ENCODE results near the gene KDM5B. TPM values are rescaled to one million over a fixed set of nuclear protein-coding genes. Genes with fewer than 3 reads are reported as not detected.

KDM5B gene
- total RNA-seq, 2 donors from 2014 or later = 48.2 to 110 TPM

DNA sequence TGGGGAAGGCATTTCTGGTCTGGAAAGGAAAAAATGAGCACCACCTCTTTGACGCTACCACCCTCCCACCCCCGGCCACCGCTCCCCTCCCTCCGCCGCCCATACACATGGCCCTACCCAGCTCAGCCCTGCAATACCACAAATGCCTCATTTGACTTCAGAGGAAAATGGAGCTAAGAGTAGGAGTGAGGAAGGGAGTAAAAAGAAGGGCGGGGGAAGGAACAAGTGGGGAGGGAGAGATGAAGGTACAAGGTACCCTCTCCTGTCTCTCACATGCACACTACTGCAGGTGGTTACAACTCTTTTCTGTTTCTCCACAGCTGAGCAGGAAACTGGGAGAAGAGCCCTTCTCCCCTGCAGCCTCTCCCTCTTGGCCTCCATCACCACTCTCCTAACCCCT, 105.0 kb downstream of the KDM5B start:
- Histone ChIP-seq H3K9me3 (no peaks in the 10 kb centered on the region), H3K27ac (no peak overlapping the region), H3K4me1 (replicated peaks) (no peaks in the 10 kb centered on the region), H3K27me3 (replicated peaks; ENCODE audit: insufficient read depth) (no peaks in the 10 kb centered on the region), H3K4me3 (no peak overlapping the region), H3K36me3 (no peaks in the 10 kb centered on the region)
- TF ChIP-seq POLR2A (IDR thresholded peaks at IDR 0.05) = no peak
- intact Hi-C loops (cut with DNase I) = no loop called here
- DNase-seq (ENCODE audit: low spot score) = no peak
- WGBS = 59% methylated on average over 6 of the region's 6 CpGs

- no peaks in the 10 kb centered on the region for H3K27me3 ChIP-seq (replicated peaks; ENCODE audit: insufficient read depth)
- H3K36me3 ChIP-seq = no peaks in the 10 kb centered on the region
- TF ChIP-seq POLR2AphosphoS5 (IDR thresholded peaks at IDR 0.05) (no peak), CTCF (IDR thresholded peaks at IDR 0.05) (no peak), POLR2A (IDR thresholded peaks at IDR 0.05) (no peak)
- WGBS = 58% methylated on average over 5 of the region's 5 CpGs
- H3K4me1 ChIP-seq (replicated peaks) = no peaks in the 10 kb centered on the region
- H3K9me3 ChIP-seq = no peaks in the 10 kb centered on the region
- no peak for DNase-seq (ENCODE audit: low spot score)
- intact Hi-C loops (cut with DNase I) = no loop called here
- no peak overlapping the region for H3K27ac ChIP-seq
- no peak overlapping the region for H3K4me3 ChIP-seq
Measured at GRCh38 chr1:202702088-202702487, 106.1 kb downstream of the KDM5B start.

DNA sequence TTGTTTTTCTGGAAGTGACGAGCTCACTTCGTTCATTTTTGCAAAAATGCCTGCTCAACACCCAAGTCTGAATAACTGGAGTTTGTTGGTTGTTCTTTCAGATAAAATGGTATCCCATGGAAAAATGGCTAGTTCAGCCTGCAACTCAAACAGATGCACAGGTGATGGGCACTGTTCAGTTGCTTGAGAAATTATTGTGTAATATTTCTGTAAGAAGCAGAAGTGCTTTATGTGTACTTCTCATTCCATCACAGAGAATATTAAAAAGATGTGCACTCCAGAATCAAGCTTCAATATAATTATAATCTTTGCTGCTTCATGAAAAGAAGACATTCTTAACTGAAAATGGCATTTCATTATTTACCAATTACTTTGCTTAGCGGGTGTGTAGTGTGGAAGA, 107.0 kb downstream of the KDM5B start:
- no peak for DNase-seq (ENCODE audit: low spot score)
- Histone ChIP-seq H3K9me3 (no peaks in the 10 kb centered on the region), H3K27ac (no peak overlapping the region), H3K36me3 (no peaks in the 10 kb centered on the region), H3K4me3 (no peak overlapping the region), H3K27me3 (replicated peaks; ENCODE audit: insufficient read depth) (no peaks in the 10 kb centered on the region), H3K4me1 (replicated peaks) (no peaks in the 10 kb centered on the region)
- WGBS = 92% methylated on average over 3 of the region's 3 CpGs
- intact Hi-C loops (cut with DNase I) = no loop called here
- TF ChIP-seq POLR2A (IDR thresholded peaks at IDR 0.05) (no peak), CTCF (IDR thresholded peaks at IDR 0.05) (no peak), POLR2AphosphoS5 (IDR thresholded peaks at IDR 0.05) (no peak)

DNA sequence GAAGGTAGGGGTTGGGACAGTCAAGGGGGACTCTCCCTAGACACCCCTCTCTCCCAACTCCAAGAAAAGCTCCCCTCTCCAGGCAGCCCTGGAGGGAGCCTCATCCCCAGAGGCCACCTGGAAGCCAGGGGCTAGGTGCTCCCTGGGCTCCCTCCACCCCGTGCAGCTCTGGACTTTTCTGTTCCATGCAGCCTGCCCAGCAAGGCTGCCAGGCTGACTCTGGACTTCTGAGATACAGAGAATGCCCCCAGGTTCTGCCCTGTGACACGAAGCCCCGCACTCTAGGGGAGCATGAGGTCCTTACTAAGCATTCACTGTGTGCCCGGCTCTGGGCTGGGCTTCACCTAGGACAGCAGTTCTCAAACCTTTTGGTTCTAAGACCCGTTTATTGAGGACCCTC, 108.2 kb downstream of the KDM5B start:
- H3K4me3 ChIP-seq = no peak overlapping the region
- H3K9me3 ChIP-seq = no peaks in the 10 kb centered on the region
- no peaks in the 10 kb centered on the region for H3K4me1 ChIP-seq (replicated peaks)
- intact Hi-C loops (cut with DNase I) = no loop called here
- no peak for DNase-seq (ENCODE audit: low spot score)
- 71% methylated on average over 5 of the region's 5 CpGs for WGBS
- no peaks in the 10 kb centered on the region for H3K36me3 ChIP-seq
- TF ChIP-seq POLR2AphosphoS5 (IDR thresholded peaks at IDR 0.05) = no peak
- TF ChIP-seq CTCF (IDR thresholded peaks at IDR 0.05) = no peak
- no peak for TF ChIP-seq POLR2A (IDR thresholded peaks at IDR 0.05)
- H3K27ac ChIP-seq = no peak overlapping the region
- H3K27me3 ChIP-seq (replicated peaks; ENCODE audit: insufficient read depth) = no peaks in the 10 kb centered on the region

- H3K9me3 ChIP-seq = no peaks in the 10 kb centered on the region
- TF ChIP-seq POLR2A (IDR thresholded peaks at IDR 0.05) (no peak), POLR2AphosphoS5 (IDR thresholded peaks at IDR 0.05) (no peak), CTCF (IDR thresholded peaks at IDR 0.05) (no peak)
- H3K4me1 ChIP-seq (replicated peaks) = no peaks in the 10 kb centered on the region
- no peaks in the 10 kb centered on the region for H3K27me3 ChIP-seq (replicated peaks; ENCODE audit: insufficient read depth)
- intact Hi-C loops (cut with DNase I) = no loop called here
- DNase-seq (ENCODE audit: low spot score) = no peak
- WGBS = 66% methylated on average over 8 of the region's 8 CpGs
- H3K36me3 ChIP-seq = no peaks in the 10 kb centered on the region
- no peak overlapping the region for H3K27ac ChIP-seq
- H3K4me3 ChIP-seq = no peak overlapping the region
Measured at GRCh38 chr1:202698276-202698675, 109.9 kb downstream of the KDM5B start.

Measured in prostate gland (tissue), 2 donors.